Stimulated activated CD8-positive, alpha-beta memory T cell treated with anti-CD3 and anti-CD28 coated beads, Interleukin-4, amount 100 ng/mL, for 4 hours (primary cell): ENCODE data around the gene HS6ST1.

Source experiments
- DNase-seq, 2 donors: peaks; one replicate each; pipeline ENCODE4 v3.0.0-alpha.2; 2020; ENCODE audit warnings: low read depth in 2 of 2, low spot score in 1 of 2

Gene HS6ST1

DNA sequence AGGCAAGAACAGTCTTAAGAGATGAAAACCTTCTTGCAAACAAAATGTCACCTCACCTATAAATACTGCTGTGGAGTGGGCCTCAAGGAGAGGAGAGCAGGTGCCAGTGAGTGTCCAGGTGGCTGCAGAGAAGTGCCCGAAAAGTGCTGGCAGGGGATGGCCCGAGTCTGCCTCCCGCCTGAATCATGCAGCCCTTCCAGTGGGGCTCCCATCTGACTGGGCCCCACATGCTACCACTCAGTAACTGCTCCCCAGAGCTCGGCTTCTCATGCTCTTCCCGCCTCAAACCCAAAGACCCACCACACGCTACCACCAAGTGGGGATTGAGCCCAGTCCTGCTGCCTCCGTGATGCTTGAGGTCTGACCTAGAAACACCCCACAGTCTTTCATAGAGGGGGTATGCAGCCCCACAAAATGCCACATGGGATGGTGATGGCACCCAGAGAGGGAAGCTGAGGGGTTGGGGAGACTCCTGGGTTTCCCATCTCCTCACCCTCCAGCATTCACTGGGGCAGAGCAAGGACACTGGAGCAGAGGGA is 7.4 kb downstream of the HS6ST1 start:
- DNase-seq: no peak

DNA sequence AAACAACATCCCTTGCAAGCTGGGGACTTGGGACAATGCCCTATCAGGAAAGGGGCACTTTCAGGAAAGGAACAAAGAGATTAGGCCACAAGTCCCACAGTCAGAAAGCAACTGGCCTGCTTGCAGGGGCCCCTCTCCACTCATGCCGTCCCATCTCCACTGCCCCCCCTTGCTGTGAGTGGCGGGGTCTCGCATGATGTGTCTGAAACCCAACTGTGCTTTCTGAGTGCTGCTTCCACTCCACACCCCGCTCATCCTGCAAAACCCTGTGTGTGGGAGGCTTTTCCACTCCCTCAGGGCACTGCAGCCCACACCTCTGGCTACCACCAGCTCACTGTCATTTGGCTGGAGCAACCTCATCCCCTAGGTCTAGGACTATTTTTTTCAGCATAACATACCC is 7.9 kb downstream of the HS6ST1 start:
- no peak for DNase-seq

DNA sequence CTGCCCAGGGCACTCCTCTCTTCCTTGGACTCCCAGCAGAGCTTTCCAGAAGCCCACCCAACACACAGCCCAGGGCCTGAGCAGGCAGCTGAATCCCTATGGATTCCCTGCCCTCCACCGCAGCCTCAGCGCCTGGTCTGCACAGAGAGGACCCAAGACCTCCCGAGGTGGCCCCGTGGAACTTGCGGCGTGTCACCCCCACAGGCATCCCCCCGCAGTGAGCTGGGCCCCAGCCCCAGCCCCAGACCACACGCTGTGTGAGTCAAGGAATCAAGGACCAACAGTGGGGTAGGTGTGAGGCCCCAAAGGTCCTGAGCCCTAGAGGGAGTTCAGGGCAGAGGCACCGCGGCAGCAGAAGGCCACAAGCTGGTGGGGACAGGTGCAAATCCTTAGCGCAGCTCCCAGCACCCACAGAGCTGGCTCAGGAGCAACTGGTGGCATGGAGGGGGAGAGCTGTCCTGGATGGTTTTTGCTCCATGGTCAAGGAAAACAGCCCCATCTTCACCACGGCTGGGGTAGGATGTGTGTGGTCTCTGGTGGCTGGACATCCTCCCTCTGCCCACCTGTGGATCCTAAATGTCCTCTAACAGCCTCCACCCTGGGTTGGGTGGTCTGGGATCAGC is 8.5 kb downstream of the HS6ST1 start:
- DNase-seq: no peak

DNA sequence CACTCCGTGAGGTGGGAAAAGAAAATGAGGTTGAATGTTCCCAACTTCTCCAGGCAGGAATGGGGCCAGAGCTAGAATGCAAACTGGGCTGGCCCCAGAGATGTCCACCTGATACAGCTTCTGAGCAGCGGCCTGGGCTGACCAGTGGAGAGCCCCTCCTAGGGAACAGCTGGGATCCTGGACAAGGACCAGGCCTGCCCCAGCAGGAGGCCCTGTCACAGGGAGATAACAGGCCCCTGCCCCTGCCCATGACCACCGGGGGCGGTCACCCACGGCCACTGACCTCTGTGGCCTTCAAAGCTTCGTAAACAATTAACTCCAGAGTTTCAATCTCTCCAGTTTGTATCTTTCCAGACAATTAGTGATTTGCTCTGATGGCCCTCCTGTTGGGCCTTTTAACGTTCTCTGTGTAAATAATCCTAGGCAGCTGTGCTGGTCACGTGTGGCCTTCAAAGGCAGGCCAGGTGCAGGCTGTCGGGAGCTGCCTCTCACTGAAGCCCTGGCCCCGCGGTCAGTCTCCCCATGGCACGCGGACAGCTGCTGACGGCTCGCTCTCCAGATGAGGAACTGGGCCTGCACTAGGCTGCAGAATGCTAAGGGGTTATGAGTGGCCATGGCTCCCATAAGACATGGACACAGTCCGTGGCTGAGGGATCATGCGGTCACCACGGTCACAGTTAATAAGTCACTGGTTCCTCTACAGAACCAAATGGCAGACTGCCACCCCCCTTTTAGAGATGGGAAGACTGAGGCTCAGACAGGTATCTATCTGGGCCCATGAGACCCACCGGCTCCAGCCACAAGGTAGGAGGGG is 9.2 kb downstream of the HS6ST1 start:
- no peak for DNase-seq

DNA sequence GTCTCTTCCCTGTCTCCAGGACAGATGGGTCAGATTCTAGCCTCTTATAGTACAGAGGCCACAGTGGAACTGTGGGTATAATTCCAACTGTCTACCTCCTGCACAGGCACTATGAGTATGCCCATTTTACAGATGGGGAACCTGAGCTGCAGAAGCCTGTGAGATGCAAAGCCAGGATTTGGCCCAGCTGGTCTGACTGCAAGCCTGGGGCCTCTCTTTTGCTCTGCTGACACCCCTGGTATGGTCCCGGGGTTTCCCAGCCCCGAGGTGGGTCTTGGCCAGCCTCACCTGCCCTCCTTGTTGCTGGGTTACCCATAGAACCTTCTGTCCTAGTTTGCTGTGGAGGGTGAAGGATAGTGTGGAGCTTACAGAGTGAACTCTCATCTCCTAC is 9.8 kb downstream of the HS6ST1 start:
- DNase-seq: no peak

DNA sequence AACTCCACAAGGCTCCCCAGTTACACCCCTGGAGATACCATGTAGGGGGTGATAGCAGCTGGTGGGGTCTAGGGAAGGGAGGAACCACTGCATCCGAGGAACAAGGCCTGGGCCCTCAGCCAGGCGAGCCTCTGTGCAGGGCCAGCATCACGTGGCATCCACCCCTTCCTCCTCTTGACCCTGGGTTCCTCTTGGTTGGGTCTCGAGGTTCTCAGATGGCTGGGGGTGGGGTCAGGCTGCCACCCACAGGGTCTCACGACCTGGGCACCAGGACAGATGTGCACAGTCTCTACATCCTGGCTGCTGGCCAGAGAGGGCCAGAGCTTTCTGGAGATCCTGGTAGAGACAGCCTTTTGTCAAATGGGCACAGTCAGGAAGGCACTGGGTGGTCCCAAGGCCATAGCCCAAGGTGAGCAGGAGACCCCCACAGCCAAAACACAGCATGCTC is 10.4 kb downstream of the HS6ST1 start:
- DNase-seq: no peak

DNA sequence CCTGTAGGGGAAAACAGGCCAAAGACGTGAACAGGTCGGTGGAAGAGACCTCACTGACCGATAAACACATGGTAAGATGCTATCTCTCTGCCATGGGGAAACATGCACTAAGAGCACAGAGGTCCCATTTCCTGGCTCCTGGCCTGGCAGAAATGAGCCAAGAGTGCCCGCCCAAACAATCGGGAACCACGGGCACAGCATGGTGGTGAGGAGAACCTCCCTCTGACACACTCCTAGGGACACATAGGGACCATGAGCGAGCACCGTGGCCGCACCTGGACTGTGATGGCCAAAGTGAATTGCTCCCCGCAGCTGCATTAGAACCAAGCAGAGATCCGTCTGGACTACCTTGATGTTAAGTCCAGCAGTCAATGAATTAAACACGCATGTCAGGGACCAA is 11.1 kb downstream of the HS6ST1 start:
- no peak for DNase-seq

DNA sequence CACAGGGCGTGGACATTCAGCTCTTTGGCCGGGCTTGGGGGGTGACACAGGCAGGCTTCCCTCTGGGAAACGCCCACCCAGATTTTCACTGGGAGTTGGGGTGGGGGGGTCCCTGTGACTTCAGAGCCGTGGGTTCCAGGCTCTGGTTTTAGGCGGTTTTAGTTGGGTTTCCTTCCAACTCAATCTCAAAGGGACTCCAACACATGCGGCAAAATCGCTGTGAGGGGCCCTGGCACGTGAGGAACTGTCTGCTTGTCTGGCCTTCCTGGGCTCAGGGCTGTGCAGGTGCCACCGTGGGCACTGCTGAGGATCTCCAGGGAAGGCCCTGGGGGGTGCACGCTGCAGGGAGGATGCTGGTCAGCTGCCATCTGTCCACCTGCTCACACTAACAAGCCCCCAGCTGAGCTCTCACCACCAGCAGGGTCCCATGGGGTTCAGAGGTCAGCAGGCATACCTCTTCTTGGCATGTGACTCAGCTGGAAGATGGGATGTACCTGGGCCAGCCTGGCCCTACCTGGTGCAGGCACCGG is 11.7 kb downstream of the HS6ST1 start:
- no peak for DNase-seq

DNA sequence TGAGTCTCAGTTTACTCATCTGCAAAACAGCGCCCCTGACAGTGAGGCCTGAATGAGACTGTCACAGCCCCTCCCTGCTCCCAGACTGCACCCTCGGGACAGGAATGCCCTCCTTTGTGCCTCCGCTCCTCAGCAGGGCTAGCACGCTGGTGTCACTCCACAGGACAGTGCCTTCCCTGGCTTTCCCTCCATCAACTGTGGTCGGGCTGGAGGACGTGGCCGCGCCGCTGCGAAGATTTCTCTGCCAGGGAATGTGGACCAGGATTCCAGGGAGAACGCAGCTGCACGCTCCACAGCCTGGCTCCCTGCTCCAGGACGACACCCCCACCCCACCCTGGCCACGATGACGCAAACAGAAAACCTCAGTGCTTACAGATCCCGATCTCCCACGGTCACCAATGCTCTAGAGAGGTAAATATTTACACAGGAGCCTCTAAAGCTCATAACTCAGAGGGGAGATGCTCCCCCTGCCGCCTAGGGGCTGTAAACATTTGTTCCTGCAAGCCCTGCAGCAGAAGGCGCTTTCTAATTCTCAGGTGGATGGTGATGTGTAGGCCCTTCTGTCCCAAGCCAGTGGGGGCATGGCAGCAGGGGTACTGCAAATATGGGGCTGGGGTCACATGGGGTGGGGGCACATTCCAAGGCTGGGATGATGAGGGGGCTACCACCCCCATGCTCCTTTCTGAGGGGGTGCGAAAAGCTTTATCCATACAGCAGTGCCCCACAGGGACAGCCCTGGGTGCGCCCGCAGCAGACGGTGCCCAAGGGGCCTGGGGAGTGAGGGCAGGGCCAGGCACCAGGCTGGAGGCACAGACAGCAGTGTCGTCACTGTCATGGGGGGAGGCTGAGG is 12.4 kb downstream of the HS6ST1 start:
- no peak for DNase-seq

DNA sequence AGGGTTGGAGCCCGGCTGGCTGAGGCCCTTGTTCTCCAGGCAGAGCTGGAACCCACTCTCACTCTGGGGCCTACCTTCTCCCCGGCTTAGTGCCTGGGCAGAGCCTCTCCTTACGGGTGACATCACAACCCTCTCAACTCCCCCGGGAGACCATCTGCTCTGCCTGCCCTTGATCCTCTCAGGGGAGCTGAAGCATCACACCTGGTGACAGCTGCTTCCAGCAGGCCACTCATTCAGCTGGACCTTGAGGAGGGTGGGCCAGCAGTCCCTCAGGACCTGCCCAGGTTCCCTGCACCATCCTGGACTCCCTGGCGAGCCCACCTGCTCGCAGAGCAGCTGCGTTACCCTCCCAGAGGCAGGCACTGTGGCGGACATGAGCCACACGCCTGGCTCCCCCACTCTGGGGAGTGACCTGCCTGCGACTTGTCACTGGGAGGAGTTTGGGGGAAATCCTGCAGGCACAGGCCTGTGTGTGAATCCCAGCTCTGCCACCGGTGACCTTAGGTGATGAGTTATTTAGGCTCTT is 13.1 kb downstream of the HS6ST1 start:
- DNase-seq: no peak

DNA sequence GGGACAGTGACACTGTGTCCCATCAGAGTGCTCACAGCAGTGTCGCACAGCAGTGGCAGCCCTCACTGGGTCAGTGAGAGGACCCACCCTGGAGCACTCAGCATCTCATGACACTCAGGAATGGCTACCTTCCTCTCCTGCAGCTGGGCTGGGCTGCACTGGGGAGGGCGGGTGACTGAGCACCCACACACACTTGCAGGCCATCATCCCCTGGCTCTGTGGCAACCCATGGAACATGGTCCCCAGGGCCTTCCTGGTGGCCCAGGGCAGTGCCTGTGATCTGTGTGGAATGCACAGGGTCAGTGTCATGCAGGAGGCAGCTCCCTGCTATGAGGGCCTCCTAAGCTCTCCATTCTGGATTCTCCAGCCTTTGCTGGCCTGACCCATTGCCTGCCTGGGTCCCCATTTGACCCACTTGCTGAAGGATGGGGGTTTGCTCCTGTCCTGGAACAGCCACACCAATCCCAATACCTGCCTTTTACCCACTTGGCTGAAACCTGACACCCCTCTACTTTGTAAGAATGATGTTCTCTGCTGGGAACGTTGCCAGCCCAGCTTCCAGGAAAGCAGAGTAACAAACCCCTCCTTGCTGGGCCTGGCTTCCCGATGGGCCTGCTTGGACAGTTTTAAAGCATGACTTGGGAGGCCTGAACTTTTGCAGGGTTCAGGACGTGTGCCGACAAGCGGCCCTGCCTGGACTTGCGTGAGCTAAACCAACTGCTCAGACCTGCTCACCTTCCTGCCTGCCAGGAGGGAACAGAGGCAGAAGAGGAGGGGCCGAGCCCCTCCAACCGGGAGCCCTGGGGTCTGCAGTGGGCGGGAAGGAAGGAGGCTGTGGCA is 13.7 kb downstream of the HS6ST1 start:
- DNase-seq: no peak

DNA sequence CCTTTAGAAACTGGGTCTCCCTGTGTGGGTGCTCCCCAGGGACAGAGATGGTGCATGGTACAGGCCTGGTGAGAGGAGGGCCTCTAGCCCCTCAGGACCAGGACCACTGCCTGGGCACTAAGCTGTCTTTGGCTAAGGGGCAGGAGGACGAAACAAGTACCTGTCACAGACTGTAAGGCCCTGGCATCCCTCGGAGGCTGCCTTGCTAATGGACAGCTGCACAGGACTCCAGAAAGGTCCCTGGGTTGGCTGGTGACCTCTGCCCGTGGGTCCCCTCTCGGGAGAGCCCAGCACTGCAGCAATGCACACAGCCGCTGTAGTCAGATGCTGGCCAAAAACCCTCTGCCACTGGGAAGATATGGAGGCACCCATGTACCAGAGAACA is 14.3 kb downstream of the HS6ST1 start:
- no peak for DNase-seq

DNA sequence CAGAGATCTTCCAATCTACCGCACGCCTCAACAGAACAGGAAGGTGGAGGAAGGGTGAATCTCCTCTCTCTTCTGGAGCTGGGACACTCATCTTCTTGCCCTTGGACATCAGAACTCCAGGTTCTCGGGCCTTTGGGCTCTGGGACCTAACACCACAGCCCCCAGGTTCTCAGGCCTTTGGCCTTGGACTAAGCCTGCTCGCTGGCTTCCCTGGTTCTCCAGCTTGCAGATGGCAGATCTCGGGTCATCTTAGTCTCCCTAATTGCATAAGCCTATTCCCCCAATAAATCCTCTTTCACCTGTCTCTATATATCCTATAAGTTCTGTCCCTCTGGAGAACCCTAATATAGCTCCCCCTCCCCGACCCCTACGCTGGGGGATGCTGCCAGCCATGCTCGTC is 14.8 kb downstream of the HS6ST1 start:
- DNase-seq: no peak

DNA sequence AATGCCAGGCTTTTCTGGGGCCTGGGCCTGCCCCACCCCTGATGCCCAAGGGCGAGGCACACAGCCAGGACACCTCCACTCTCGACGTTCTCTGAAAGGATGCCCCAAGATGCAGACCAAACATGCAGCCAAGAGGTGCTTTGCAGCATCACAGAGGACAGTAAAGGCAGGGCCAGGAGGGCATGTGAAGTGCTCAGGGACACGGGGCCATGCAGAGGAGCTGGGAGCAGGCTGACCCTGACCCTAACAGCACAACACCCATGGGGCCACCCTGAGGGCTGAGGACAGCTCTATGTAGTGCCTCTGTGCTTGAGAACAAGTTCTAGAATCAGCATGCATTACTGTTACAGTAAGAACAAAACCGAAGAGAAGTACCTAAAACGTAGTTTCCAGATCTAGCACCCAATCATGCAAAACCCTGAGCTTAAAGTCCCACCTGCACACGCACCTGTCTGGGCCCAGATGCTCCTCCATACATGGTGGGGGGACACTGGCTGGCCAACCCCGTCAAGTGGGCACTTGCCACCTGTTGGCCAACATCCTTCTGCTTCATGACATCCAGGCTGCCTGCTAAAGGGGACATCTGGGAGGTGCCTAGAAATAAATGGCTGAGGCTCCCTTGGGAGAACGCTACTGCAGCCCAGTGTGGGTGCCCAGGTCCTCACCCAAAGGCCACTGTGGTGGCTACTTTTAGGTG is 15.4 kb downstream of the HS6ST1 start:
- no peak for DNase-seq

DNA sequence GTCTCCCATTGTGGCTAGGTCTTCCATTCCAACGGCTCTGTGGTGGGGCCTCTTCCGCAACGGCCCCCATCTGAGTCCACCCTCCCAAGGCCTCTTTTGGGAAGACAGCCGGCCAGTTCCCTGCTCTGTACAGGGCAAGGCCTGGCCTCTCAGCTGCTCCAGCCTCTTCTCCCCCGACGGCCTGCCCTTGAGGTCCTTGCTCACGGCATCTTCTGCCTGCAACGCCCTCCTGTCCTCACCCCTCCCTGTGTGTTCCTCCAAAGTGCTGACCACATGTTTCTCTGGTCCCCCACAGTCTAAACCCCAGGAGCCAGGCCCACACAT is 16.0 kb downstream of the HS6ST1 start:
- DNase-seq: no peak

DNA sequence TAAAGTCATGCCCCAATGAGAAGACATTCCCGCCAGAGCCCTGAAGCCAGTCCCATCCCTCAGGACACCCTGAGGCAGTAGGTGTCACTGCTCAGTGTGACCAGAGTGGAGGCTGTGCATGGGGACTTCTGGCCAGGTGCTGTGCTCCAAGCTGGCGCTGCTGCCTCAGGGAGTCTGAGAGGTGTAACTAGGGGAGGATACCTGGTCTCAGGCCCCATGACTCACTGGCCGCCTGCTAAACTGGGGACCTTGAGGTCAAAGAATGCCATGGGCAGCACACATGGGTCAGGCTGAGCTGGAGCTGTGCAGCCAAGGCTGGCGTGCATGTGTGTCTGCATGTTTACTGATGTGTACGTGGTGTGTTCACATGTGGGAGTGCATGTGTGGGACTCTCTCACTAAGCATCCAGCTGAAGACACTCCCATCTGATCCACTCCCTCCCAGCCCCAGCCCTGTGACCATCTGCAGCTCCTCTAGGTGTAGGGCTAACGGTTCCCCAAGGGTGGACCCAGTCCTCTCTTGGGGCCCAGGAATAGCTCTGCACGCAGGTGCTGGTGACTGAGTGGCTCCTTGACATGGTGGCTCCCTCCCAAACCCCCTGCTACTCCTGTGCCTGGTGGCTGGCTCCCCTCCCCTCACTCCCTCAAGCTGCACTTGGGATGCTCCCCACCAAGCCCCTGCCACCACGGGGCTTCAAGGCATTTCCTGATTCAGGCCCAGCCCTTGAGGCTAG is 16.5 kb downstream of the HS6ST1 start:
- DNase-seq: no peak

DNA sequence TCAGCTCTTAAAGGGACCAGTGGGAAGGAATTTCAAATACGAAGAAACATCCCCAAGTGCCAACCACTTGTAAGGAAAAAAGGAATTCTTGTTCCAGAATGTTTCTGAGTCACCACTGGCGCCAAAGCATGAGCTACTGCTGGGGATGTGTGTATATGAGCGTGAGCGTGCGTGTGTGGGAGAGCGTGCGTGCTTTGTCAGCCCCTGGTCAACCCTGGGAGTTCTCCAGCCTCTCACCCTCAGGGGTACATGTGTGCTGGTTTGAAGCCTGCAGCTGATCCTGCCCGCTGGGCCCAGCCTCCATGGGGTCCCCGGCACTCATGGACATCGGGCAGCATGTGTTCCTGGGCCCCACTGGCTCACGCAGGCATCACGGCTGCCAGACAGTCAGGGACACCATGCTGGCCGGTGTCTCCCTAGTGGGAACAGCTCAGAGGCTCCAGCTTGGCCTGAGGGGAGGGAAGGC is 17.1 kb downstream of the HS6ST1 start:
- DNase-seq: no peak

DNA sequence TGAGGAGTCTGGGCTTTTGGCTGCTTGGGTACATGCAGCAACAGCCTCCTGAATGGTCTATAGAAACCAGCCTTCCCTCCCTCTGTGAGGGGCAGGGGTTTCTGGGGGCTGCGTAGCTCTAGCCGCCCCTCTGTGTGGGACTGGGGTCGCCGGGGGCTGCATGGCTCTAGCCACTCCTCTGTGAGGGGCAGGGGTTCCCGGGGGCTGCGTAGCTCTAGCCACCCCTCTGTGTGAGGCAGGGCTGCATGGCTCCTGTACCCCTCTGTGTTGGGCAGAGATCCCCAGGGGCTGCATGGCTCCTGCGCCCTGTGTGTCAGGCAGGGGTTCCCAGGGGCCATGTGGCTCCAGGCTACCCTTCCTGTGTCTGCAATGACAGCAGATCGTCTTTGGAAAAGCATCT is 17.6 kb downstream of the HS6ST1 start:
- no peak for DNase-seq
